HepG2 (cell line): Measurements from ENCODE around the gene POLA2. TPM values are rescaled to one million over a fixed set of nuclear protein-coding genes. Genes with fewer than 3 reads are reported as not detected.

Experiments used
- ATAC-seq: fragments of 200-7000 bp; cut with Tn5 transposase; 3 replicates; pipeline ENCODE4 v1.9.1; 2020; ENCODE audit warnings: mild to moderate bottlenecking, moderate library complexity
- BruUV-seq: library from RNA; stranded (reverse); fragments of 400-500 nt; replicated peaks from 2 replicates; lab custom pipeline; 2021; lab: Mats Ljungman, UMichigan
- CTCF ChIA-PET: fragments of 300-600 bp; formaldehyde crosslinking; extraction: SDS; loops from one replicate; lab custom pipeline; 2021; ENCODE audit warnings: low total read pairs, inconsistent platforms, low intra/inter-chr PET ratio; lab: Yijun Ruan, JAX
- POLR2A ChIA-PET: fragments of 350-600 bp; sonication (Branson Sonifier 250); formaldehyde crosslinking; loops from one replicate; lab custom pipeline; 2020; ENCODE audit warnings: antibody characterized with exemption, inconsistent platforms; lab: Yijun Ruan, JAX
- DNase-seq: peaks from one replicate; pipeline ENCODE4 v3.0.0-alpha.2; 2015; ENCODE audit warnings: low spot score
- FAIRE-seq: peaks from 3 replicates; lab custom pipeline; 2011; peaks lifted over from hg19 to GRCh38; lab: Jason Lieb, UNC
- H2AFZ ChIP-seq: one replicate; pipeline ENCODE4 v1.6.1; 2011; ENCODE audit warnings: low read length, inconsistent platforms
- H3K27ac ChIP-seq: fragments of 300-600 bp; 3 replicates; pipeline ENCODE4 v1.8.0; 2011; ENCODE audit warnings: mixed run types, mild to moderate bottlenecking, mixed read lengths, low read length, inconsistent platforms; ENCODE audit not compliant: insufficient read depth; ENCODE audit errors: extremely low read length
- H3K27me3 ChIP-seq, 2 experiments: fragments of 200-600 bp in 1 of 2; 2 replicates in 1 of 2; 3 replicates in 1 of 2; pipeline versions ENCODE4 v1.6.0 to v1.8.0; 2011; ENCODE audit warnings: low read length in 2 of 2, mild to moderate bottlenecking in 2 of 2, moderate library complexity in 2 of 2, inconsistent platforms in 1 of 2; ENCODE audit not compliant: insufficient read depth in 2 of 2, control insufficient read depth in 1 of 2
- H3K36me3 ChIP-seq, 2 experiments: fragments of 200-600 bp in 1 of 2; replicated peaks in 1 of 2; 2 replicates in 1 of 2; 3 replicates in 1 of 2; pipeline versions ENCODE4 v1.5.1 to v1.8.0; 2011; ENCODE audit warnings: low read length in 2 of 2, inconsistent platforms in 1 of 2; ENCODE audit not compliant: insufficient read depth in 2 of 2, control insufficient read depth in 1 of 2
- H3K4me1 ChIP-seq: 2 replicates; pipeline ENCODE4 v1.5.1; 2012; ENCODE audit warnings: low read length, inconsistent platforms; ENCODE audit not compliant: insufficient read depth
- H3K4me2 ChIP-seq: 2 replicates; pipeline ENCODE4 v1.6.0; 2011; ENCODE audit warnings: low read depth, low read length, inconsistent platforms
- H3K4me3 ChIP-seq, 3 experiments: fragments of 200-600 bp in 1 of 3; sonication (generic), shearing (Covaris generic) in 1 of 3; replicated peaks in 1 of 3; 2 replicates each; pipeline ENCODE4 v1.5.1; 2011 to 2016; ENCODE audit warnings: low read length in 3 of 3, inconsistent platforms in 2 of 3, low read depth in 2 of 3, mild to moderate bottlenecking in 2 of 3, control low read depth in 1 of 3, mixed read lengths in 1 of 3; ENCODE audit not compliant: insufficient read depth in 1 of 3
- H3K79me2 ChIP-seq: one replicate; pipeline ENCODE4 v1.6.1; 2011; ENCODE audit warnings: low read length, inconsistent platforms; ENCODE audit not compliant: insufficient read depth
- H3K9ac ChIP-seq: 2 replicates; pipeline ENCODE4 v1.6.0; 2011; ENCODE audit warnings: mild to moderate bottlenecking, low read depth, low read length, inconsistent platforms; ENCODE audit not compliant: insufficient read depth
- H3K9me3 ChIP-seq: 2 replicates; pipeline ENCODE4 v1.5.1; 2012; ENCODE audit warnings: mild to moderate bottlenecking, low read length
- H4K20me1 ChIP-seq: 2 replicates; pipeline ENCODE4 v1.6.0; 2011; ENCODE audit warnings: inconsistent platforms, mild to moderate bottlenecking, low read length, moderate library complexity; ENCODE audit not compliant: insufficient read depth
- ATAD3A ChIP-seq: sonication (generic); formaldehyde crosslinking; IDR thresholded peaks from 2 replicates; pipeline ENCODE4 v1.4.0; 2020; ENCODE audit warnings: missing genetic modification reagents
- CBX5 ChIP-seq: sonication (generic); formaldehyde crosslinking; IDR thresholded peaks from 2 replicates; pipeline ENCODE4 v1.4.0; 2020; ENCODE audit warnings: missing genetic modification reagents, borderline replicate concordance
- FIP1L1 ChIP-seq: fragments of 200-400 bp; formaldehyde crosslinking; IDR thresholded peaks from 2 replicates; pipeline ENCODE4 v1.6.1; 2018; ENCODE audit warnings: low read depth, mild to moderate bottlenecking, low read length, moderate library complexity, borderline replicate concordance; ENCODE audit not compliant: insufficient read depth
- FOXO1 ChIP-seq: sonication (generic); formaldehyde crosslinking; IDR thresholded peaks from 2 replicates; pipeline ENCODE4 v1.4.0; 2020; ENCODE audit warnings: missing genetic modification reagents
- MTA3 ChIP-seq: sonication (generic); formaldehyde crosslinking; IDR thresholded peaks from 2 replicates; pipeline ENCODE4 v1.4.0; 2020; ENCODE audit warnings: missing genetic modification reagents
- RFXANK ChIP-seq: IDR thresholded peaks from 2 replicates; pipeline ENCODE4 v1.6.1; 2016
- RXRB ChIP-seq: IDR thresholded peaks from 2 replicates; pipeline ENCODE4 v1.6.1; 2016; ENCODE audit warnings: borderline replicate concordance, missing genetic modification reagents, missing compliant biosample characterization
- SP2 ChIP-seq: sonication (generic); formaldehyde crosslinking; IDR thresholded peaks from 2 replicates; pipeline ENCODE4 v1.5.1; 2020; ENCODE audit warnings: mild to moderate bottlenecking, missing genetic modification reagents
- STAT5B ChIP-seq: sonication (generic); formaldehyde crosslinking; IDR thresholded peaks from 2 replicates; pipeline ENCODE4 v1.4.0; 2020; ENCODE audit warnings: missing genetic modification reagents
- ZBTB39 ChIP-seq: sonication (generic); formaldehyde crosslinking; IDR thresholded peaks from 2 replicates; pipeline ENCODE4 v1.5.0; 2020; ENCODE audit warnings: missing genetic modification reagents
- ZMAT3 ChIP-seq: sonication (generic); formaldehyde crosslinking; conservative IDR thresholded peaks from 2 replicates; pipeline ENCODE4 v1.7.0; 2021; ENCODE audit warnings: missing genetic modification reagents
- ZNF232 ChIP-seq: sonication (generic); formaldehyde crosslinking; IDR thresholded peaks from 2 replicates; pipeline ENCODE4 v1.4.0; 2020; ENCODE audit warnings: missing genetic modification reagents, borderline replicate concordance
- ZNF264 ChIP-seq: sonication (generic); formaldehyde crosslinking; IDR thresholded peaks from 2 replicates; pipeline ENCODE4 v1.4.0; 2020; ENCODE audit warnings: missing genetic modification reagents
- ZNF564 ChIP-seq: sonication (generic); formaldehyde crosslinking; IDR thresholded peaks from 2 replicates; pipeline ENCODE4 v1.8.1; 2023; ENCODE audit warnings: mild to moderate bottlenecking, missing genetic modification reagents
- ZNF670 ChIP-seq: sonication (generic); formaldehyde crosslinking; IDR thresholded peaks from 2 replicates; pipeline ENCODE4 v1.8.0; 2022; ENCODE audit warnings: mild to moderate bottlenecking, missing genetic modification reagents, borderline replicate concordance
- ZNF674 ChIP-seq: sonication (generic); formaldehyde crosslinking; IDR thresholded peaks from 2 replicates; pipeline ENCODE4 v1.5.0; 2020; ENCODE audit warnings: low read depth, mild to moderate bottlenecking, missing genetic modification reagents
- ZNF772 ChIP-seq: sonication (generic); formaldehyde crosslinking; IDR thresholded peaks from 2 replicates; pipeline ENCODE4 v1.5.0; 2020; ENCODE audit warnings: mild to moderate bottlenecking, missing genetic modification reagents
- WGBS: methylation state at CpG from one replicate; pipeline ENCODE4 v1.1.6; 2017; ENCODE audit warnings: low lambda C conversion rate; 5-methylcytosine and 5-hydroxymethylcytosine counted together
- in situ Hi-C: cut with HindIII; loops from 2 replicates; pipeline ENCODE4 v1.10.0; 2017; ENCODE audit warnings: low pct_unique_long_range_greater_than_20kb; ENCODE audit not compliant: extremely low pct_ligation_motif_present
- intact Hi-C: fragments of 100-400 bp; cut with micrococcal nuclease; formaldehyde crosslinking; loops from one replicate; pipeline ENCODE4 v1.10.0; 2022; ENCODE audit not compliant: unreplicated experiment
- polyA plus RNA-seq, 8 experiments: library from polyadenylated mRNA; depleted of rRNA in 3 of 8; stranded (reverse) in 7 of 8; unstranded in 1 of 8; fragments of >200 nt; fragmentation: Illumina TruSeq in 4 of 8; extraction: Trizol in 4 of 8; gene quantifications; 2 replicates each; pipeline versions ENCODE4 v1.2.1 to v1.2.3, GENCODE V29; 2011 to 2016; ENCODE audit warnings: low read depth in 4 of 8, missing spikeins in 1 of 8, mixed read lengths in 1 of 8; ENCODE audit not compliant: insufficient read depth in 1 of 8
- total RNA-seq, 5 experiments: library from RNA; depleted of rRNA; stranded (reverse); fragments of >200 nt; fragmentation: Illumina TruSeq; extraction: Trizol; gene quantifications; 2 replicates each; pipeline ENCODE4 v1.2.3, GENCODE V29; 2016; ENCODE audit warnings: low read depth in 1 of 5
- TF ChIP-seq, protein P1 (sequence below): IDR thresholded peaks from 2 replicates; pipeline ENCODE4 v1.6.1; 2016; ENCODE audit warnings: missing compliant biosample characterization, missing genetic modification reagents, borderline replicate concordance
- TF ChIP-seq, protein P2 (sequence below): IDR thresholded peaks from 2 replicates; pipeline ENCODE4 v1.6.1; 2016; ENCODE audit warnings: mild to moderate bottlenecking, missing biosample characterization, missing genetic modification reagents
- TF ChIP-seq, protein P3 (sequence below): sonication (generic); formaldehyde crosslinking; IDR thresholded peaks from 2 replicates; pipeline ENCODE4 v1.4.0; 2020; ENCODE audit warnings: missing genetic modification reagents, borderline replicate concordance

The POLA2 gene
- total and polyA plus RNA-seq, 2 of the 13 experiments (the other 11 are each of a cell fraction or from before 2014, with no cell fraction given) = 9.7 to 15.6 TPM

- TF ChIP-seq FIP1L1 (no peak), RXRB (CRISPR knock-in tag) (no peak)
- TF ChIP-seq, protein P1, sequence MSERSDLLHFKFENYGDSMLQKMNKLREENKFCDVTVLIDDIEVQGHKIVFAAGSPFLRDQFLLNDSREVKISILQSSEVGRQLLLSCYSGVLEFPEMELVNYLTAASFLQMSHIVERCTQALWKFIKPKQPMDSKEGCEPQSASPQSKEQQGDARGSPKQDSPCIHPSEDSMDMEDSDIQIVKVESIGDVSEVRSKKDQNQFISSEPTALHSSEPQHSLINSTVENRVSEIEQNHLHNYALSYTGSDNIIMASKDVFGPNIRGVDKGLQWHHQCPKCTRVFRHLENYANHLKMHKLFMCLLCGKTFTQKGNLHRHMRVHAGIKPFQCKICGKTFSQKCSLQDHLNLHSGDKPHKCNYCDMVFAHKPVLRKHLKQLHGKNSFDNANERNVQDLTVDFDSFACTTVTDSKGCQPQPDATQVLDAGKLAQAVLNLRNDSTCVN (CRISPR knock-in tag) = no peak
Measured at GRCh38 chr11:65219930-65220213, 41.9 kb upstream of the POLA2 start (continued).

- ChIA-PET CTCF (no interaction called here), POLR2A (interaction anchor here (1.0 kb wide), 1 partner anchor 41 kb away, joined by 3 read pairs; the partner anchor contains the start of gene POLA2)
- Histone ChIP-seq H4K20me1 (no peaks in the 10 kb centered on the region), H2AFZ (no peak overlapping the region), H3K79me2 (no peaks in the 10 kb centered on the region), H3K27ac (no peak overlapping the region), H3K9ac (no peak overlapping the region), H3K4me1 (peaks cover 23% of the 10 kb centered on the region), H3K9me3 (no peaks in the 10 kb centered on the region), H3K4me3 (no peak overlapping the region), H3K27me3 (peaks cover 0 to 8% of the 10 kb centered on the region in 2 experiments; a peak in 1 of 5 replicates), H3K36me3 (no peaks in the 10 kb centered on the region), H3K4me2 (no peak overlapping the region)
- FAIRE-seq (no peak), DNase-seq (no peak), ATAC-seq (no peak)
- intact Hi-C loops (no loop called here), in situ Hi-C loops (no loop called here)
- no TSS peak for BruUV-seq
- 73% methylated on average over 10 of the region's 10 CpGs for WGBS
- TF ChIP-seq ATAD3A (CRISPR knock-in tag) (no peak), MTA3 (CRISPR knock-in tag) (no peak), STAT5B (CRISPR knock-in tag) (no peak), ZMAT3 (CRISPR knock-in tag) (no peak), ZNF670 (CRISPR knock-in tag) (no peak), RFXANK (CRISPR knock-in tag) (no peak), ZNF264 (CRISPR knock-in tag) (no peak), CBX5 (CRISPR knock-in tag) (no peak), ZNF232 (no peak), ZNF564 (no peak), SP2 (CRISPR knock-in tag) (no peak), ZNF674 (CRISPR knock-in tag) (no peak), ZBTB39 (CRISPR knock-in tag) (no peak), ZNF772 (CRISPR knock-in tag) (no peak), FOXO1 (CRISPR knock-in tag) (no peak)
- TF ChIP-seq, protein P2, sequence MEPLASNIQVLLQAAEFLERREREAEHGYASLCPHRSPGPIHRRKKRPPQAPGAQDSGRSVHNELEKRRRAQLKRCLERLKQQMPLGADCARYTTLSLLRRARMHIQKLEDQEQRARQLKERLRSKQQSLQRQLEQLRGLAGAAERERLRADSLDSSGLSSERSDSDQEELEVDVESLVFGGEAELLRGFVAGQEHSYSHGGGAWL (CRISPR knock-in tag) = no peak
- TF ChIP-seq, protein P3, sequence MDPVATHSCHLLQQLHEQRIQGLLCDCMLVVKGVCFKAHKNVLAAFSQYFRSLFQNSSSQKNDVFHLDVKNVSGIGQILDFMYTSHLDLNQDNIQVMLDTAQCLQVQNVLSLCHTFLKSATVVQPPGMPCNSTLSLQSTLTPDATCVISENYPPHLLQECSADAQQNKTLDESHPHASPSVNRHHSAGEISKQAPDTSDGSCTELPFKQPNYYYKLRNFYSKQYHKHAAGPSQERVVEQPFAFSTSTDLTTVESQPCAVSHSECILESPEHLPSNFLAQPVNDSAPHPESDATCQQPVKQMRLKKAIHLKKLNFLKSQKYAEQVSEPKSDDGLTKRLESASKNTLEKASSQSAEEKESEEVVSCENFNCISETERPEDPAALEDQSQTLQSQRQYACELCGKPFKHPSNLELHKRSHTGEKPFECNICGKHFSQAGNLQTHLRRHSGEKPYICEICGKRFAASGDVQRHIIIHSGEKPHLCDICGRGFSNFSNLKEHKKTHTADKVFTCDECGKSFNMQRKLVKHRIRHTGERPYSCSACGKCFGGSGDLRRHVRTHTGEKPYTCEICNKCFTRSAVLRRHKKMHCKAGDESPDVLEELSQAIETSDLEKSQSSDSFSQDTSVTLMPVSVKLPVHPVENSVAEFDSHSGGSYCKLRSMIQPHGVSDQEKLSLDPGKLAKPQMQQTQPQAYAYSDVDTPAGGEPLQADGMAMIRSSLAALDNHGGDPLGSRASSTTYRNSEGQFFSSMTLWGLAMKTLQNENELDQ (CRISPR knock-in tag) = no peak
Measured at GRCh38 chr11:65221026-65221425, 40.7 kb upstream of the POLA2 start.
